ENCODE data around the gene DUSP7.
"Not testable (repeated sequence)": the region's sequence is repeated elsewhere in the genome, so short reads cannot be mapped to it uniquely, and the experiment has no call there.

DUSP7 gene

GRCh38 chr3:52046186-52046901 lies 10.0 kb downstream of the DUSP7 start:
- DNase-seq: no peak

- DNase-seq: no peak
Observed at GRCh38 chr3:52044869-52045619, 11.3 kb downstream of the DUSP7 start.

GRCh38 chr3:52043750-52044149 lies 12.6 kb downstream of the DUSP7 start:
- DNase-seq: no peak

GRCh38 chr3:52043039-52043438 lies 13.3 kb downstream of the DUSP7 start:
- DNase-seq: not testable (repeated sequence)

GRCh38 chr3:52041118-52041731 lies 15.1 kb downstream of the DUSP7 start:
- no peak for DNase-seq

GRCh38 chr3:52040600-52040999 lies 15.8 kb downstream of the DUSP7 start:
- DNase-seq: no peak

GRCh38 chr3:52039846-52040245 lies 16.5 kb downstream of the DUSP7 start:
- no peak for DNase-seq

- DNase-seq: no peak
Observed at GRCh38 chr3:52039426-52039825, 16.9 kb downstream of the DUSP7 start.

- no peak for DNase-seq
Observed at GRCh38 chr3:52038227-52038626, 18.1 kb downstream of the DUSP7 start.

- DNase-seq: no peak
Observed at GRCh38 chr3:52037291-52037690, 19.1 kb downstream of the DUSP7 start.

- no peak for DNase-seq
Observed at GRCh38 chr3:52036829-52037228, 19.5 kb downstream of the DUSP7 start.

- DNase-seq: no peak
Observed at GRCh38 chr3:52036222-52036694, 20.1 kb downstream of the DUSP7 start.

- no peak for DNase-seq
Observed at GRCh38 chr3:52034651-52035050, 21.7 kb downstream of the DUSP7 start.

GRCh38 chr3:52034212-52034611 lies 22.2 kb downstream of the DUSP7 start:
- no peak for DNase-seq

GRCh38 chr3:52033748-52034147 lies 22.6 kb downstream of the DUSP7 start:
- DNase-seq: not testable (repeated sequence)

- DNase-seq: no peak
Observed at GRCh38 chr3:52032702-52033408, 23.5 kb downstream of the DUSP7 start.

GRCh38 chr3:52031896-52032295 lies 24.5 kb downstream of the DUSP7 start:
- DNase-seq: no peak

GRCh38 chr3:52030714-52031310 lies 25.6 kb downstream of the DUSP7 start:
- no peak for DNase-seq

GRCh38 chr3:52029535-52029934 lies 26.8 kb downstream of the DUSP7 start:
- DNase-seq: no peak

GRCh38 chr3:52029053-52029452 lies 27.3 kb downstream of the DUSP7 start:
- no peak for DNase-seq

GRCh38 chr3:52028572-52028971 lies 27.8 kb downstream of the DUSP7 start:
- no peak for DNase-seq

- no peak for DNase-seq
Observed at GRCh38 chr3:52026041-52026440, 30.3 kb downstream of the DUSP7 start.

GRCh38 chr3:52025453-52025852 lies 30.9 kb downstream of the DUSP7 start:
- no peak for DNase-seq

Measured in central memory CD4-positive, alpha-beta T cell (primary cell).